Measurements from ENCODE around the gene ALOX12B. TPM values are rescaled to one million over a fixed set of nuclear protein-coding genes. Genes with fewer than 3 reads are reported as not detected.

The ALOX12B gene
- total RNA-seq, 1 donor: not detected

- H3K4me3 ChIP-seq (ENCODE audit: low read depth, low read length): peak overlapping the region; percentile 73
- peak; percentile 92 for TF ChIP-seq CTCF (IDR thresholded peaks at IDR 0.05; ENCODE audit: insufficient read depth, low read depth, low read length)
- peak; percentile 83 for DNase-seq (ENCODE audit: low read depth)
These were observed 31.5 kb upstream of the ALOX12B start for GRCh38 chr17:8118769-8119580.

GRCh38 chr17:8117980-8118768, 30.7 kb upstream of the ALOX12B start, which contains the start of gene ALOXE3:
ALOXE3 (minus strand) TSS chr17:8118514; CDS start chr17:8117990, 524 bp downstream.
- peak; percentile 51 for DNase-seq (ENCODE audit: low read depth)
- H3K4me3 ChIP-seq (ENCODE audit: low read depth, low read length): peak within 1 kb of the TSS; percentile 73
- no peak for TF ChIP-seq CTCF (IDR thresholded peaks at IDR 0.05; ENCODE audit: insufficient read depth, low read depth, low read length)

- TF ChIP-seq CTCF (IDR thresholded peaks at IDR 0.05; ENCODE audit: insufficient read depth, low read depth, low read length): no peak
- DNase-seq (ENCODE audit: low read depth): no peak
- peak overlapping the region; percentile 73 for H3K4me3 ChIP-seq (ENCODE audit: low read depth, low read length)
These were observed 30.0 kb upstream of the ALOX12B start for GRCh38 chr17:8117367-8117979.

- TF ChIP-seq CTCF (IDR thresholded peaks at IDR 0.05; ENCODE audit: insufficient read depth, low read depth, low read length): no peak
- DNase-seq (ENCODE audit: low read depth): no peak
- no peak overlapping the region for H3K4me3 ChIP-seq (ENCODE audit: low read depth, low read length)
These were observed 29.3 kb upstream of the ALOX12B start for GRCh38 chr17:8116776-8117175.

- TF ChIP-seq CTCF (IDR thresholded peaks at IDR 0.05; ENCODE audit: insufficient read depth, low read depth, low read length): no peak
- DNase-seq (ENCODE audit: low read depth): no peak
- no peak overlapping the region for H3K4me3 ChIP-seq (ENCODE audit: low read depth, low read length)
These were observed 23.4 kb upstream of the ALOX12B start for GRCh38 chr17:8110907-8111306.

- H3K4me3 ChIP-seq (ENCODE audit: low read depth, low read length): no peak overlapping the region
- TF ChIP-seq CTCF (IDR thresholded peaks at IDR 0.05; ENCODE audit: insufficient read depth, low read depth, low read length): peak; percentile 20
- DNase-seq (ENCODE audit: low read depth): no peak
These were observed 22.9 kb upstream of the ALOX12B start for GRCh38 chr17:8110456-8110804.
